Measurements from ENCODE around the gene CILP2. TPM values are rescaled to one million over a fixed set of nuclear protein-coding genes. Genes with fewer than 3 reads are reported as not detected.
A peak's percentile ranks its signal among the peaks of the same experiment; 100 is the strongest.

The CILP2 gene
- total and polyA plus RNA-seq, 4 donors, result 0.08 to 0.42 (median 0.09) TPM; not detected in 1

DNA sequence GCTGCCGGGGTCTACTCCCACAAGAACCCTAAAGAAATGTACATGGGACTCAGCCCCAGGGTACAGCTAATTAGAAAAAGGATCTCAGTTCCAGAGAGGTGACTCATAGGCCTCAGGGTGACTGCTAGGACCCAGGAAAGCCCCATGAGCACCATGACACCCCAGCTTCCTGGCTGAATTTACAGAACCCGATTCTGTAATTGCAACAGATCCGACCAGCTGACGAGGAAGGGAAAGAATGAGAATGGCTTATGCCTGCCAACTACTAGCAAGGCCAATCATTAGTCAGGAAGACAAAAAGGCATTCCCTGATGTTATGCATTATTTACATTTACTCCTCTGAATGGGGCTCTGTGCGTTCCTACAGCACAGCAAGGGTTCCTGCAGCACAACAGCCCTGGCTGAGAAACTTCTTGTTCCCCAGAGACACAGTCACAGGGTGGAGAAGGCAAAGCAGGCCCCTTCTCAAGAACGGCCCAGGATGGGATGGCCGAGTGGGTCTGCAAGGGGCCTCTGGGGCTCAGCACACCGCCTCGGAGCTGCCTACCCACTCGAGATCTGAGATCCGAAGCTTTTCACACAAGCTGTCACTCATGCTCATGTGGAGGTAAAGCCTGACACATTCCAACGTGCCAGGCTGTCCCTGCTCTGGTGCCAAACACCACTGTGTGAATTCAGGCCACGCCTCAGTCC, 53.2 kb downstream of the CILP2 start:
- H3K36me3 ChIP-seq (ENCODE audit: control insufficient read depth in 4 of 4, insufficient read depth in 3 of 4, low read depth in 1 of 4, low read length in 3 of 4), result no peaks in the 10 kb centered on the region
- H3K4me3 ChIP-seq (ENCODE audit: low read depth in 1 of 3, low read length in 3 of 3), result no peak overlapping the region
- no peak overlapping the region for H3K9ac ChIP-seq (ENCODE audit: low read depth in 1 of 2, low read length in 2 of 2)
- no peak for DNase-seq (ENCODE audit: low spot score)
- H3K9me3 ChIP-seq (ENCODE audit: control insufficient read depth in 4 of 4, low read length in 3 of 4), result no peaks in the 10 kb centered on the region
- no peaks in the 10 kb centered on the region for H3K27me3 ChIP-seq (ENCODE audit: control insufficient read depth in 4 of 4, insufficient read depth in 4 of 4, low read length in 3 of 4)
- peak in 1 of 2 donors; percentile 58 for TF ChIP-seq JUND (IDR thresholded peaks at IDR 0.05)
- TF ChIP-seq GABPA (IDR thresholded peaks at IDR 0.05 in 1 of 2, conservative IDR thresholded peaks at IDR 0.05 in 1 of 2), result no peak
- 62% methylated on average over 13 of the region's 13 CpGs for WGBS
- no peaks in the 10 kb centered on the region for H3K4me1 ChIP-seq (ENCODE audit: control insufficient read depth in 4 of 4, insufficient read depth in 4 of 4, low read length in 3 of 4)
- no peak overlapping the region for H3K27ac ChIP-seq (ENCODE audit: low read depth in 1 of 2, low read length in 2 of 2)

DNA sequence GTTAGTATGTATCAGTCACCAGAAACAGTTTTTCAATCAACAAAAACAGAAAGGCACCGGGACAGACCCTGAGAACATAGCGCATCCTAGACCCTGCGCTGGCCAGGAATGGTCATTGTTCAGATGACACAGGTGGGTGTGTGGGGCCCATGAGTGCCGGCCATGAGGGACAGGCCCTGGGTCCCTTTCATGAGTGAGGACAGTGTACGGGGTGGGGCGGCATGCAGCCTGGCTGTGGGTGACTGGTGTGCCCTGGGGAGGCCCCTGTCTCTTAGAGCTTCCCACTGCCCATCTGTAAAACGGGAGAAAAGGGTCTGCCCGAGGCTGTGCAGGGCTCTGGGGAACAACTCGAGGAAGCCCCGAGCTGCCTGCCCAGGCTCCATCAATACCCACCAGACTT, 54.6 kb downstream of the CILP2 start:
- Histone ChIP-seq H3K9me3 (ENCODE audit: control insufficient read depth in 4 of 4, low read length in 3 of 4) (no peaks in the 10 kb centered on the region), H3K9ac (ENCODE audit: low read depth in 1 of 2, low read length in 2 of 2) (no peak overlapping the region), H3K4me1 (ENCODE audit: control insufficient read depth in 4 of 4, insufficient read depth in 4 of 4, low read length in 3 of 4) (no peaks in the 10 kb centered on the region), H3K27me3 (ENCODE audit: control insufficient read depth in 4 of 4, insufficient read depth in 4 of 4, low read length in 3 of 4) (no peaks in the 10 kb centered on the region), H3K27ac (ENCODE audit: low read depth in 1 of 2, low read length in 2 of 2) (no peak overlapping the region), H3K4me3 (ENCODE audit: low read depth in 1 of 3, low read length in 3 of 3) (no peak overlapping the region), H3K36me3 (ENCODE audit: control insufficient read depth in 4 of 4, insufficient read depth in 3 of 4, low read depth in 1 of 4, low read length in 3 of 4) (no peaks in the 10 kb centered on the region)
- WGBS, result 93% methylated on average over 10 of the region's 10 CpGs
- TF ChIP-seq, protein P1, sequence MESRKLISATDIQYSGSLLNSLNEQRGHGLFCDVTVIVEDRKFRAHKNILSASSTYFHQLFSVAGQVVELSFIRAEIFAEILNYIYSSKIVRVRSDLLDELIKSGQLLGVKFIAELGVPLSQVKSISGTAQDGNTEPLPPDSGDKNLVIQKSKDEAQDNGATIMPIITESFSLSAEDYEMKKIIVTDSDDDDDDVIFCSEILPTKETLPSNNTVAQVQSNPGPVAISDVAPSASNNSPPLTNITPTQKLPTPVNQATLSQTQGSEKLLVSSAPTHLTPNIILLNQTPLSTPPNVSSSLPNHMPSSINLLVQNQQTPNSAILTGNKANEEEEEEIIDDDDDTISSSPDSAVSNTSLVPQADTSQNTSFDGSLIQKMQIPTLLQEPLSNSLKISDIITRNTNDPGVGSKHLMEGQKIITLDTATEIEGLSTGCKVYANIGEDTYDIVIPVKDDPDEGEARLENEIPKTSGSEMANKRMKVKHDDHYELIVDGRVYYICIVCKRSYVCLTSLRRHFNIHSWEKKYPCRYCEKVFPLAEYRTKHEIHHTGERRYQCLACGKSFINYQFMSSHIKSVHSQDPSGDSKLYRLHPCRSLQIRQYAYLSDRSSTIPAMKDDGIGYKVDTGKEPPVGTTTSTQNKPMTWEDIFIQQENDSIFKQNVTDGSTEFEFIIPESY (IDR thresholded peaks at IDR 0.05), result no peak
- TF ChIP-seq YY1 (IDR thresholded peaks at IDR 0.05) (no peak), RXRA (IDR thresholded peaks at IDR 0.05) (no peak), HNF4A (conservative IDR thresholded peaks at IDR 0.05) (no peak)
- TF ChIP-seq, protein P2, sequence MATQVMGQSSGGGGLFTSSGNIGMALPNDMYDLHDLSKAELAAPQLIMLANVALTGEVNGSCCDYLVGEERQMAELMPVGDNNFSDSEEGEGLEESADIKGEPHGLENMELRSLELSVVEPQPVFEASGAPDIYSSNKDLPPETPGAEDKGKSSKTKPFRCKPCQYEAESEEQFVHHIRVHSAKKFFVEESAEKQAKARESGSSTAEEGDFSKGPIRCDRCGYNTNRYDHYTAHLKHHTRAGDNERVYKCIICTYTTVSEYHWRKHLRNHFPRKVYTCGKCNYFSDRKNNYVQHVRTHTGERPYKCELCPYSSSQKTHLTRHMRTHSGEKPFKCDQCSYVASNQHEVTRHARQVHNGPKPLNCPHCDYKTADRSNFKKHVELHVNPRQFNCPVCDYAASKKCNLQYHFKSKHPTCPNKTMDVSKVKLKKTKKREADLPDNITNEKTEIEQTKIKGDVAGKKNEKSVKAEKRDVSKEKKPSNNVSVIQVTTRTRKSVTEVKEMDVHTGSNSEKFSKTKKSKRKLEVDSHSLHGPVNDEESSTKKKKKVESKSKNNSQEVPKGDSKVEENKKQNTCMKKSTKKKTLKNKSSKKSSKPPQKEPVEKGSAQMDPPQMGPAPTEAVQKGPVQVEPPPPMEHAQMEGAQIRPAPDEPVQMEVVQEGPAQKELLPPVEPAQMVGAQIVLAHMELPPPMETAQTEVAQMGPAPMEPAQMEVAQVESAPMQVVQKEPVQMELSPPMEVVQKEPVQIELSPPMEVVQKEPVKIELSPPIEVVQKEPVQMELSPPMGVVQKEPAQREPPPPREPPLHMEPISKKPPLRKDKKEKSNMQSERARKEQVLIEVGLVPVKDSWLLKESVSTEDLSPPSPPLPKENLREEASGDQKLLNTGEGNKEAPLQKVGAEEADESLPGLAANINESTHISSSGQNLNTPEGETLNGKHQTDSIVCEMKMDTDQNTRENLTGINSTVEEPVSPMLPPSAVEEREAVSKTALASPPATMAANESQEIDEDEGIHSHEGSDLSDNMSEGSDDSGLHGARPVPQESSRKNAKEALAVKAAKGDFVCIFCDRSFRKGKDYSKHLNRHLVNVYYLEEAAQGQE (IDR thresholded peaks at IDR 0.05), result no peak
- TF ChIP-seq, protein P3, sequence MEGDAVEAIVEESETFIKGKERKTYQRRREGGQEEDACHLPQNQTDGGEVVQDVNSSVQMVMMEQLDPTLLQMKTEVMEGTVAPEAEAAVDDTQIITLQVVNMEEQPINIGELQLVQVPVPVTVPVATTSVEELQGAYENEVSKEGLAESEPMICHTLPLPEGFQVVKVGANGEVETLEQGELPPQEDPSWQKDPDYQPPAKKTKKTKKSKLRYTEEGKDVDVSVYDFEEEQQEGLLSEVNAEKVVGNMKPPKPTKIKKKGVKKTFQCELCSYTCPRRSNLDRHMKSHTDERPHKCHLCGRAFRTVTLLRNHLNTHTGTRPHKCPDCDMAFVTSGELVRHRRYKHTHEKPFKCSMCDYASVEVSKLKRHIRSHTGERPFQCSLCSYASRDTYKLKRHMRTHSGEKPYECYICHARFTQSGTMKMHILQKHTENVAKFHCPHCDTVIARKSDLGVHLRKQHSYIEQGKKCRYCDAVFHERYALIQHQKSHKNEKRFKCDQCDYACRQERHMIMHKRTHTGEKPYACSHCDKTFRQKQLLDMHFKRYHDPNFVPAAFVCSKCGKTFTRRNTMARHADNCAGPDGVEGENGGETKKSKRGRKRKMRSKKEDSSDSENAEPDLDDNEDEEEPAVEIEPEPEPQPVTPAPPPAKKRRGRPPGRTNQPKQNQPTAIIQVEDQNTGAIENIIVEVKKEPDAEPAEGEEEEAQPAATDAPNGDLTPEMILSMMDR (IDR thresholded peaks at IDR 0.05; ENCODE audit: low read depth, low read length, missing input control), result no peak
- TF ChIP-seq, protein P4, sequence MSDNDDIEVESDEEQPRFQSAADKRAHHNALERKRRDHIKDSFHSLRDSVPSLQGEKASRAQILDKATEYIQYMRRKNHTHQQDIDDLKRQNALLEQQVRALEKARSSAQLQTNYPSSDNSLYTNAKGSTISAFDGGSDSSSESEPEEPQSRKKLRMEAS (IDR thresholded peaks at IDR 0.05), result no peak
- no peak for DNase-seq (ENCODE audit: low spot score)

All from liver (tissue), 9 donors.